ENCODE data around the gene ENTHD1.

Gene ENTHD1

DNA sequence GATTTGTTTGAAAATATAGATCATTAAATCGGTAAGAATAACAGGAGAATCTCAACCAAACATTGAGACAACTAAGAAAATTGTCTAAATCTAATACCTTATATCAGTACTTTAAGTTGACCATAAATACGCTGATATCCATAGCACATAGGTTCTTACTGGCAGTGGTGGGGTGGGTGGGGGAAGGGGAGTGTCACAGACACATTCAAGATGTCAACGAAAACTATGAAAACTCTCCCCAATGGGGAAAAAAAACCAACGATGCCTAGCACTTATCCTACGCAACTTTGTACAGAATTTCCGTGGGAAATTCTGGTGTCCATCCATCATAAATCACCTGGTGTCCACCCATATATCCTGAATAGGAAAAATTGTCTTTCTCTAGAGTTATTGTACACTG is 13.5 kb upstream of the ENTHD1 start:
- Histone ChIP-seq H3K4me3 (ENCODE audit: low read length) (no peak overlapping the region), H3K27ac (ENCODE audit: low read length) (no peak overlapping the region), H3K36me3 (replicated peaks; ENCODE audit: insufficient read depth, low read length) (no peaks in the 10 kb centered on the region), H3K27me3 (replicated peaks; ENCODE audit: insufficient read depth, low read length) (no peaks in the 10 kb centered on the region), H2AFZ (ENCODE audit: low read length) (no peak overlapping the region), H3K79me2 (ENCODE audit: low read length) (no peaks in the 10 kb centered on the region), H3K9me3 (replicated peaks; ENCODE audit: insufficient read depth, low read length) (no peaks in the 10 kb centered on the region), H3K9me2 (replicated peaks; ENCODE audit: insufficient read depth, low read length) (no peaks in the 10 kb centered on the region), H3K4me2 (ENCODE audit: low read depth, low read length) (no peak overlapping the region), H4K20me1 (ENCODE audit: insufficient read depth, low read length) (no peaks in the 10 kb centered on the region), H3F3A (ENCODE audit: insufficient read depth, low read length) (no peaks in the 10 kb centered on the region), H3K9ac (ENCODE audit: low read length) (no peak overlapping the region), H3K4me1 (ENCODE audit: low read length) (no peaks in the 10 kb centered on the region)
- TF ChIP-seq, protein P1, sequence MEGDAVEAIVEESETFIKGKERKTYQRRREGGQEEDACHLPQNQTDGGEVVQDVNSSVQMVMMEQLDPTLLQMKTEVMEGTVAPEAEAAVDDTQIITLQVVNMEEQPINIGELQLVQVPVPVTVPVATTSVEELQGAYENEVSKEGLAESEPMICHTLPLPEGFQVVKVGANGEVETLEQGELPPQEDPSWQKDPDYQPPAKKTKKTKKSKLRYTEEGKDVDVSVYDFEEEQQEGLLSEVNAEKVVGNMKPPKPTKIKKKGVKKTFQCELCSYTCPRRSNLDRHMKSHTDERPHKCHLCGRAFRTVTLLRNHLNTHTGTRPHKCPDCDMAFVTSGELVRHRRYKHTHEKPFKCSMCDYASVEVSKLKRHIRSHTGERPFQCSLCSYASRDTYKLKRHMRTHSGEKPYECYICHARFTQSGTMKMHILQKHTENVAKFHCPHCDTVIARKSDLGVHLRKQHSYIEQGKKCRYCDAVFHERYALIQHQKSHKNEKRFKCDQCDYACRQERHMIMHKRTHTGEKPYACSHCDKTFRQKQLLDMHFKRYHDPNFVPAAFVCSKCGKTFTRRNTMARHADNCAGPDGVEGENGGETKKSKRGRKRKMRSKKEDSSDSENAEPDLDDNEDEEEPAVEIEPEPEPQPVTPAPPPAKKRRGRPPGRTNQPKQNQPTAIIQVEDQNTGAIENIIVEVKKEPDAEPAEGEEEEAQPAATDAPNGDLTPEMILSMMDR (IDR thresholded peaks at IDR 0.05; ENCODE audit: low read length), result no peak
- no peak for TF ChIP-seq EZH2phosphoT487 (IDR thresholded peaks at IDR 0.05; ENCODE audit: low read length)
- TF ChIP-seq EZH2 (optimal IDR thresholded peaks at IDR 0.05; ENCODE audit: low read depth, low read length), result no peak
- no peak for DNase-seq

DNA sequence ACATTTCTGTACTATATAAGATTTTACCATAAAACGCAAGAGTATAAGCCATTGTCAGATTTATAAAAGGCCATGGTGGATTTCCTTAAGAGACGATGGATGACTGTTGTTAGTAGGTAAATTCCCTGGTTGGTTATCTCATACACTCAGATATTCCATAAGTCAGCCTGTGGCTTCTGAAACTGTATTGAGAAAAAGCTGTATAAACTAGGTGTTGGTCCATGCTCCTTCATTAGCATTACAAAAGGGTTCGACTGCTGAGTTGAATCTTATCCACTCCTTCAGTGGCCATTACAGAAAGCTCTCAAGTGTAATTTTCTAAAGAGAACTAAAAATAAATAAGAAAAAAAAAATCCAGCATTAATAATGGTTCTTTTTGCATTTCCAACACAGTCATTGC is 12.6 kb upstream of the ENTHD1 start:
- Histone ChIP-seq H3K27me3 (replicated peaks; ENCODE audit: insufficient read depth, low read length) (no peaks in the 10 kb centered on the region), H3K4me1 (ENCODE audit: low read length) (peaks cover 4% of the 10 kb centered on the region), H2AFZ (ENCODE audit: low read length) (no peak overlapping the region), H3K36me3 (replicated peaks; ENCODE audit: insufficient read depth, low read length) (no peaks in the 10 kb centered on the region), H3K79me2 (ENCODE audit: low read length) (no peaks in the 10 kb centered on the region), H3K9me3 (replicated peaks; ENCODE audit: insufficient read depth, low read length) (no peaks in the 10 kb centered on the region), H3F3A (ENCODE audit: insufficient read depth, low read length) (0 out of 2 replicates have a peak, but pooled peaks cover under 1% of the 10 kb centered on the region), H3K9me2 (replicated peaks; ENCODE audit: insufficient read depth, low read length) (no peaks in the 10 kb centered on the region), H3K27ac (ENCODE audit: low read length) (no peak overlapping the region), H3K4me2 (ENCODE audit: low read depth, low read length) (no peak overlapping the region), H4K20me1 (ENCODE audit: insufficient read depth, low read length) (no peaks in the 10 kb centered on the region), H3K4me3 (ENCODE audit: low read length) (no peak overlapping the region), H3K9ac (ENCODE audit: low read length) (no peak overlapping the region)
- no peak for DNase-seq
- TF ChIP-seq EZH2 (optimal IDR thresholded peaks at IDR 0.05; ENCODE audit: low read depth, low read length), result no peak
- TF ChIP-seq, protein P1 (IDR thresholded peaks at IDR 0.05; ENCODE audit: low read length), result no peak
- TF ChIP-seq EZH2phosphoT487 (IDR thresholded peaks at IDR 0.05; ENCODE audit: low read length), result no peak

GRCh38 chr22:39905687-39906086 is 12.1 kb upstream of the ENTHD1 start:
- Histone ChIP-seq H2AFZ (ENCODE audit: low read length) (no peak overlapping the region), H3K4me3 (ENCODE audit: low read length) (no peak overlapping the region), H3K4me2 (ENCODE audit: low read depth, low read length) (no peak overlapping the region), H3K36me3 (replicated peaks; ENCODE audit: insufficient read depth, low read length) (no peaks in the 10 kb centered on the region), H4K20me1 (ENCODE audit: insufficient read depth, low read length) (no peaks in the 10 kb centered on the region), H3K9ac (ENCODE audit: low read length) (no peak overlapping the region), H3K4me1 (ENCODE audit: low read length) (peaks cover 8% of the 10 kb centered on the region), H3K79me2 (ENCODE audit: low read length) (no peaks in the 10 kb centered on the region), H3K9me3 (replicated peaks; ENCODE audit: insufficient read depth, low read length) (no peaks in the 10 kb centered on the region), H3K9me2 (replicated peaks; ENCODE audit: insufficient read depth, low read length) (no peaks in the 10 kb centered on the region), H3K27ac (ENCODE audit: low read length) (no peak overlapping the region), H3K27me3 (replicated peaks; ENCODE audit: insufficient read depth, low read length) (no peaks in the 10 kb centered on the region), H3F3A (ENCODE audit: insufficient read depth, low read length) (peaks cover 4% of the 10 kb centered on the region; the same call in 1 of the 2 replicates)
- no peak for DNase-seq
- TF ChIP-seq, protein P1 (IDR thresholded peaks at IDR 0.05; ENCODE audit: low read length), result no peak
- TF ChIP-seq EZH2phosphoT487 (IDR thresholded peaks at IDR 0.05; ENCODE audit: low read length) (no peak), EZH2 (optimal IDR thresholded peaks at IDR 0.05; ENCODE audit: low read depth, low read length) (no peak)
